K562 (cell line): ENCODE measurements around the gene MEGF10. TPM values are rescaled to one million over a fixed set of nuclear protein-coding genes. Genes with fewer than 3 reads are reported as not detected.

Source experiments
- ATAC-seq: fragments of 200-7000 bp; cut with Tn5 transposase; 3 replicates; pipeline ENCODE4 v1.9.1; 2020; ENCODE audit warnings: moderate library complexity
- BruUV-seq: library from RNA; stranded (reverse); fragments of 400-500 nt; replicated peaks from 2 replicates; lab custom pipeline; 2021; lab: Mats Ljungman, UMichigan
- CTCF ChIA-PET: fragments of 300-600 bp; formaldehyde crosslinking; extraction: SDS; loops from one replicate; lab custom pipeline; 2021; ENCODE audit warnings: low intra/inter-chr PET ratio; lab: Yijun Ruan, JAX
- POLR2A ChIA-PET: fragments of 300-600, 350-650 bp; sonication (Branson Sonifier 250); formaldehyde crosslinking; extraction: SDS; loops from one replicate; lab custom pipeline; 2021; ENCODE audit warnings: antibody characterized with exemption, inconsistent platforms; lab: Yijun Ruan, JAX
- DNase-seq, 4 experiments: peaks; one replicate each; pipeline versions ENCODE4 v3.0.0 to v3.0.0-alpha.2; 2011 to 2018; ENCODE audit warnings: low spot score in 3 of 4, mixed read lengths in 3 of 4; ENCODE audit errors: extremely low read depth in 1 of 4
- FAIRE-seq: peaks from 2 replicates; lab custom pipeline; 2011; peaks lifted over from hg19 to GRCh38; lab: Jason Lieb, UNC
- H2AFZ ChIP-seq: 2 replicates; pipeline ENCODE4 v1.6.0; 2011; ENCODE audit warnings: low read depth, low read length, control low read depth, inconsistent platforms
- H3K27ac ChIP-seq: fragments of 200-600 bp; 3 replicates; pipeline ENCODE4 v1.8.0; 2011; ENCODE audit warnings: low read depth, mild to moderate bottlenecking, control low read depth, inconsistent platforms, low read length, moderate library complexity, mixed read lengths; ENCODE audit errors: extremely low read depth
- H3K27me3 ChIP-seq, 2 experiments: fragments of 300-600 bp in 1 of 2; 2 replicates in 1 of 2; 3 replicates in 1 of 2; pipeline versions ENCODE4 v1.6.0 to v1.8.0; 2011; ENCODE audit warnings: inconsistent platforms in 2 of 2, low read length in 2 of 2, mild to moderate bottlenecking in 1 of 2, mixed read lengths in 1 of 2, moderate library complexity in 1 of 2; ENCODE audit not compliant: control insufficient read depth in 2 of 2, insufficient read depth in 2 of 2
- H3K36me3 ChIP-seq: fragments of 300-600 bp; 3 replicates; pipeline ENCODE4 v1.8.0; 2011; ENCODE audit warnings: mild to moderate bottlenecking, low read length, inconsistent platforms; ENCODE audit not compliant: control insufficient read depth, insufficient read depth
- H3K4me1 ChIP-seq, 2 experiments: fragments of 200-600 bp in 1 of 2; replicated peaks in 1 of 2; 2 replicates in 1 of 2; 3 replicates in 1 of 2; pipeline versions ENCODE4 v1.5.1 to v1.8.0; 2011; ENCODE audit warnings: inconsistent platforms in 2 of 2, low read length in 2 of 2, mild to moderate bottlenecking in 1 of 2, mixed read lengths in 1 of 2, moderate library complexity in 1 of 2; ENCODE audit not compliant: control insufficient read depth in 2 of 2, insufficient read depth in 2 of 2
- H3K4me2 ChIP-seq: 2 replicates; pipeline ENCODE4 v1.6.1; 2011; ENCODE audit warnings: low read length, control low read depth, inconsistent platforms, mixed read lengths; ENCODE audit not compliant: insufficient read depth
- H3K4me3 ChIP-seq: fragments of 200-600 bp; sonication (generic), shearing (Covaris generic); 2 replicates; pipeline ENCODE4 v1.5.1; 2016; ENCODE audit warnings: control low read depth, inconsistent platforms
- H3K79me2 ChIP-seq: fragments of 200-600 bp; 3 replicates; pipeline ENCODE4 v1.8.0; 2011; ENCODE audit warnings: low read length, inconsistent platforms; ENCODE audit not compliant: control insufficient read depth, insufficient read depth
- H3K9ac ChIP-seq, 2 experiments: 2 replicates each; pipeline versions ENCODE4 v1.6.0 to v1.6.1; 2011; ENCODE audit warnings: low read depth in 2 of 2, low read length in 2 of 2, control low read depth in 1 of 2, inconsistent platforms in 1 of 2, mild to moderate bottlenecking in 1 of 2, mixed read lengths in 1 of 2; ENCODE audit not compliant: insufficient read depth in 1 of 2
- H3K9me1 ChIP-seq: one replicate; pipeline ENCODE4 v1.6.0; 2011; ENCODE audit warnings: inconsistent platforms, mild to moderate bottlenecking, low read length, moderate library complexity; ENCODE audit not compliant: control insufficient read depth, insufficient read depth
- H3K9me3 ChIP-seq: replicated peaks from 2 replicates; pipeline ENCODE4 v1.5.1; 2011; ENCODE audit warnings: low read depth, low read length, inconsistent platforms; ENCODE audit not compliant: control insufficient read depth, insufficient read depth
- H4K20me1 ChIP-seq: replicated peaks from 2 replicates; pipeline ENCODE4 v1.6.1; 2011; ENCODE audit warnings: low read length, inconsistent platforms, mixed read lengths; ENCODE audit not compliant: control insufficient read depth, insufficient read depth
- AFF4 ChIP-seq: sonication (generic); formaldehyde crosslinking; IDR thresholded peaks from 2 replicates; pipeline ENCODE4 v1.8.0; 2023; ENCODE audit warnings: mild to moderate bottlenecking, missing genetic modification reagents
- CC2D1A ChIP-seq: fragments of 450-650 bp; IDR thresholded peaks from 2 replicates; pipeline ENCODE4 v1.6.1; 2017; ENCODE audit warnings: mild to moderate bottlenecking
- EP300 ChIP-seq: IDR thresholded peaks from 2 replicates; pipeline ENCODE4 v1.6.1; 2012; ENCODE audit warnings: low read length, improper control_type of control experiment
- FOXM1 ChIP-seq, 2 experiments: fragments of 450-650 bp in 1 of 2; sonication (generic) in 1 of 2; formaldehyde crosslinking in 1 of 2; IDR thresholded peaks; 2 replicates each; pipeline versions ENCODE4 v1.6.1 to v1.9.0; 2017 to 2022; ENCODE audit warnings: low read depth in 2 of 2, mild to moderate bottlenecking in 2 of 2, missing genetic modification reagents in 1 of 2, moderate library complexity in 1 of 2
- HDGF ChIP-seq: fragments of 450-650 bp; IDR thresholded peaks from 2 replicates; pipeline ENCODE4 v1.6.1; 2016
- HLTF ChIP-seq: fragments of 450-650 bp; IDR thresholded peaks from 2 replicates; pipeline ENCODE4 v1.6.1; 2016
- MYBL2 ChIP-seq, 2 experiments: fragments of 450-650 bp in 1 of 2; sonication (generic) in 1 of 2; formaldehyde crosslinking in 1 of 2; IDR thresholded peaks; 2 replicates each; pipeline versions ENCODE4 v1.6.1 to v1.8.1; 2017 to 2022; ENCODE audit warnings: borderline replicate concordance in 1 of 2, inconsistent platforms in 1 of 2, low read depth in 1 of 2, mild to moderate bottlenecking in 1 of 2, missing genetic modification reagents in 1 of 2, moderate library complexity in 1 of 2
- OTX1 ChIP-seq: fragments of 450-650 bp; formaldehyde crosslinking; IDR thresholded peaks from 2 replicates; pipeline ENCODE4 v1.4.0; 2022; ENCODE audit warnings: mild to moderate bottlenecking
- SETDB1 ChIP-seq: IDR thresholded peaks from one replicate; pipeline ENCODE4 v1.6.1; 2012; ENCODE audit warnings: low read length, control low read depth, inconsistent platforms
- SP2 ChIP-seq: IDR thresholded peaks from 2 replicates; pipeline ENCODE4 v1.6.1; 2011; ENCODE audit warnings: mild to moderate bottlenecking, low read depth, low read length, moderate library complexity; ENCODE audit not compliant: poor library complexity, severe bottlenecking; ENCODE audit errors: extremely low read depth
- YY1 ChIP-seq, 3 experiments: IDR thresholded peaks; 2 replicates each; pipeline ENCODE4 v1.6.1; 2011; ENCODE audit warnings: low read length in 2 of 3, mild to moderate bottlenecking in 2 of 3, moderate library complexity in 2 of 3, borderline replicate concordance in 1 of 3, control low read depth in 1 of 3, low read depth in 1 of 3; ENCODE audit not compliant: insufficient read depth in 3 of 3, insufficient replicate concordance in 2 of 3, control insufficient read depth in 1 of 3, insufficient read length in 1 of 3; ENCODE audit errors: extremely low read depth in 1 of 3
- ZFP36 ChIP-seq: fragments of 150-350 bp; IDR thresholded peaks from 2 replicates; pipeline ENCODE4 v1.6.1; 2018; ENCODE audit warnings: low read length, low read depth; ENCODE audit not compliant: partially characterized antibody
- ZNF24 ChIP-seq: fragments of 450-650 bp; IDR thresholded peaks from 2 replicates; pipeline ENCODE4 v1.6.1; 2016
- ZNF586 ChIP-seq: fragments of 450-650 bp; formaldehyde crosslinking; conservative IDR thresholded peaks from 2 replicates; pipeline ENCODE4 v1.4.0; 2020; ENCODE audit warnings: mild to moderate bottlenecking, moderate library complexity
- ZNF717 ChIP-seq: fragments of 250-450 bp; sonication (Bioruptor Pico); IDR thresholded peaks from 2 replicates; pipeline ENCODE4 v1.5.0; 2021
- whole genome bisulfite sequencing: fragments of 100-300 bp; shearing (Covaris generic); methylation state at CpG from one replicate; pipeline ENCODE4 v1.1.6; 2016; ENCODE audit warnings: low coverage, mixed read lengths; ENCODE audit not compliant: insufficient coverage; ENCODE audit errors: missing lambda C conversion rate; 5-methylcytosine and 5-hydroxymethylcytosine counted together
- in situ Hi-C: fragments of 300-500 bp; cut with MboI; formaldehyde crosslinking; loops from 4 replicates; pipeline ENCODE4 v1.15.0; 2018; ENCODE audit warnings: inconsistent platforms, mixed read lengths
- intact Hi-C: fragments of 100-400 bp; cut with micrococcal nuclease; formaldehyde crosslinking; loops from 2 replicates; pipeline ENCODE4 v1.14.2; 2022
- polyA plus RNA-seq, 8 experiments: library from polyadenylated mRNA; depleted of rRNA in 4 of 8; stranded (reverse) in 5 of 8; unstranded in 3 of 8; fragments of >200 nt; fragmentation: Nextera tagmentation in 2 of 8; fragmentation: Illumina TruSeq in 1 of 8; extraction: Ambion mirVana in 2 of 8; extraction: Trizol in 1 of 8; gene quantifications; 2 replicates each; pipeline versions ENCODE4 v1.2.1 to v1.2.3, GENCODE V29; 2011 to 2014; ENCODE audit warnings: inconsistent platforms in 1 of 8, missing spikeins in 1 of 8
- total RNA-seq, 7 experiments: library from RNA; depleted of rRNA in 6 of 7; stranded (reverse); fragments of >200 nt in 6 of 7; fragmentation: Illumina TruSeq in 2 of 7; extraction: Trizol in 2 of 7; gene quantifications; 2 replicates each; pipeline versions ENCODE4 v1.2.1 to v1.2.3, GENCODE V29; 2011 to 2021; ENCODE audit warnings: low replicate concordance in 1 of 7

Gene MEGF10
- total and polyA plus RNA-seq, 9 of the 15 experiments (the other 6 are each of a cell fraction or from before 2014, with no cell fraction given), result 0.07 TPM; not detected in 8

GRCh38 chr5:127294829-127295228 lies 4.2 kb downstream of the MEGF10 start:
- POLR2A ChIA-PET, result no interaction called here
- intact Hi-C loops, result loop anchor here (5.0 kb wide), 2 partner anchors 147 to 197 kb away; no protein-coding TSS in a partner anchor
- FAIRE-seq, result no peak

More at GRCh38 chr5:127294829-127295228, 4.2 kb downstream of the MEGF10 start:
- ATAC-seq (no peak), DNase-seq (no peak)
- TF ChIP-seq FOXM1 (IDR thresholded peaks at IDR 0.05; ENCODE audit: low read depth), result no peak
- no peak for TF ChIP-seq FOXM1 (CRISPR knock-in tag; IDR thresholded peaks at IDR 0.05; ENCODE audit: low read depth)
- TF ChIP-seq SP2, result no peak
- TF ChIP-seq HDGF, result no peak
- TF ChIP-seq SETDB1, result no peak
- TF ChIP-seq ZNF717 (CRISPR knock-in tag), result no peak
- no peak for TF ChIP-seq AFF4 (CRISPR knock-in tag)
- TF ChIP-seq ZNF24, result no peak
- no peak for TF ChIP-seq OTX1 (CRISPR knock-in tag)
- TF ChIP-seq ZNF586 (CRISPR knock-in tag), result no peak
- TF ChIP-seq ZFP36, result no peak
- no peak for TF ChIP-seq YY1 (IDR thresholded peaks at IDR 0.05; ENCODE audit: borderline replicate concordance in 1 of 3, control insufficient read depth in 1 of 3, extremely low read depth in 1 of 3, insufficient read depth in 3 of 3, insufficient read length in 1 of 3, insufficient replicate concordance in 2 of 3, low read depth in 1 of 3, low read length in 2 of 3)
- TF ChIP-seq CC2D1A, result no peak
- no peak for TF ChIP-seq MYBL2 (IDR thresholded peaks at IDR 0.05; ENCODE audit: low read depth)
- no peak for TF ChIP-seq MYBL2 (CRISPR knock-in tag; IDR thresholded peaks at IDR 0.05; ENCODE audit: borderline replicate concordance)
- no peak for TF ChIP-seq HLTF
- no peak for TF ChIP-seq EP300
- in situ Hi-C loops, result no loop called here
- Histone ChIP-seq H3K79me2 (no peaks in the 10 kb centered on the region), H3K9ac (no peak overlapping the region), H3K27ac (no peak overlapping the region), H4K20me1 (no peaks in the 10 kb centered on the region), H3K4me1 (peaks cover 0 to 4% of the 10 kb centered on the region in 2 experiments; a peak in 1 of 5 replicates), H3K4me2 (no peak overlapping the region), H2AFZ (no peak overlapping the region), H3K4me3 (no peak overlapping the region), H3K9me1 (no peaks in the 10 kb centered on the region), H3K27me3 (peaks cover 0 to 14% of the 10 kb centered on the region in 2 experiments; a peak in 2 of 5 replicates), H3K9me3 (no peaks in the 10 kb centered on the region), H3K36me3 (no peaks in the 10 kb centered on the region)
- no TSS peak for BruUV-seq
- CTCF ChIA-PET, result no interaction called here
- 5% methylated on average over 1 of the region's 1 CpG for WGBS
